ENCODE results near the gene BCKDK.

Gene BCKDK

DNA sequence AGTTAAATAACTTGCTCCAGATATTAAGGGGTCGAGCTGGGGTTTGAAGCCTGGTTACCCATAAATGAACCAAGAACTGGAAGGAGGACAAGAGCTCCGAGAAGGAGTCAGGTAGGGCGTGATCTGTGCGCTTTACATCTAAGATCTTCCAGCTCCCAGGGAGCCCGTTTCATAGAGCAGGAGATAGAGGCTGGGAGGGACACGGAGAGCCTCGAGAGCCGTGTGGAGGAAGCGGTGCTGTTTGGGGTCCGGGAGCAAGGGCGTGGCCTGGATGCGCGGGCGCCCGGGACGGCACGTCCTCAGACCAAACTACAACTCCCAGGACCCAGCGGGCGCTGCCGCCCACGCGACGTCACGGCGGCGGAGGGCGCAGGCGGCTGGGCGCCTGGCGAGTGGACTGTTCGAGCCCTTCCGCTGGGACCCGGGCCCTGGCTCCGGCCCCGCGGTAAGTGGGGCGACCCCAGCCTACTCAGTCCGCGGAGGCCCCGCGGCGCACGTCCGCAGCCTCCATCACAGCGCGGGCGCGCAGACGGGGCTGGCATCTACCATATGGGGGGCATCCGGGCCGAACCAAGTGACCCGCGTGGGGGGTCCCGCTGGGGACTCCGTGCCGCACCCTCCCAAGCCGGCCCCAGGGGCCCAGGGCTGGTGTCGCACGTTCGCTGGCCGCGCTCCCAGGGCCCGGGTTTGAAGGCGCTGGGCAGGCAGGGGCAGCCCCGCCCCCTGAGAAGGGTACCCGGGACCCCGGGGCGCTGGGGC is at the start of gene BCKDK:
BCKDK (plus strand) TSS at position 352 of the 759 bp plus-strand sequence. CDS start 838 bp downstream, outside the sequence.
- Histone ChIP-seq H3K9me3 (ENCODE audit: control insufficient read depth in 2 of 2, low read length in 2 of 2) (no peaks in the 10 kb centered on the region), H3K9ac (ENCODE audit: low read length in 2 of 2) (peak within 1 kb of the TSS; percentile 80 to 90), H3K4me3 (ENCODE audit: low read length in 2 of 2) (peak within 1 kb of the TSS; percentile 77 to 86), H3K4me1 (ENCODE audit: control insufficient read depth, insufficient read depth, low read length) (peaks cover 24% of the 10 kb centered on the region), H3K36me3 (ENCODE audit: control insufficient read depth in 2 of 2, insufficient read depth in 2 of 2, low read length in 2 of 2) (peaks cover 18 to 26% of the 10 kb centered on the region in 2 donors), H3K27ac (ENCODE audit: low read length) (peak within 1 kb of the TSS; percentile 55), H3K27me3 (ENCODE audit: control insufficient read depth in 1 of 2, insufficient read depth in 2 of 2, low read length in 2 of 2) (no peaks in the 10 kb centered on the region)

DNA sequence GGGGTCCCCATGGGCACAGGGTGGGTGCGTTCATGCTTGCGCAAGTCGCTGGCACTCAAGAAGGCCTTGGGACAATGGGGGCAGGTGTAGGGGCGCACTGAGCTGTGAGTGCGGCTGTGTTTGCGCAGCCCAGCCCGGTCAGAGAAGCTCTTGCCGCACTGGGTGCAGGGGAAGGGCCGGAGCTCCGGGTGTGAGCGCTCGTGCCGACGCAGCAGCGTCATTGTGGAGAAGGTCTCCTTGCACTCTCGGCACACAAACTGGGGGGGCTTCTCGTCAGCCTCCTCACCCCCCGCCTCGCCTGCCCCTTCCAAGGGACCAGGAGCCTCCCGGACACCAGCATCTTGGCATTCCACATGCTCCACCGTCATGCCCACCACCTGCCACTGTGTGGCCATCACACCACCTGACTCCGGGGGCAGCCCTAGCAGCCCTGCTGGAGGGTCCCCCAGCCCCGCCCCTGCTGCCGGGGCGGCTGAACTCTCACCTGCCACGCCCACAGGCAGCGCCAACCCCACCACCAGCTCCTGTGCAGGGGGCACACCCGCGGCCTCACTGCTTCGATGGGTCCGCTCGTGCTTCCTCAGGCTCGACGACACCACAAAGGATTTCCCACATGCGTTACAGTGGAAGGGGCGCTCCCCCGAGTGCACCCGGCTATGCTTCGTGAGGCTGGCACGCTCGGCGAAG is 46.9 kb upstream of the BCKDK start:
- Histone ChIP-seq H3K36me3 (ENCODE audit: control insufficient read depth in 2 of 2, insufficient read depth in 2 of 2, low read length in 2 of 2) (peaks cover 5 to 19% of the 10 kb centered on the region in 2 donors), H3K9me3 (ENCODE audit: control insufficient read depth in 2 of 2, low read length in 2 of 2) (no peaks in the 10 kb centered on the region), H3K9ac (ENCODE audit: low read length in 2 of 2) (no peak overlapping the region), H3K27ac (ENCODE audit: low read length) (no peak overlapping the region), H3K4me3 (ENCODE audit: low read length in 2 of 2) (no peak overlapping the region), H3K4me1 (ENCODE audit: control insufficient read depth, insufficient read depth, low read length) (peaks cover 8% of the 10 kb centered on the region), H3K27me3 (ENCODE audit: control insufficient read depth in 1 of 2, insufficient read depth in 2 of 2, low read length in 2 of 2) (no peaks in the 10 kb centered on the region)

DNA sequence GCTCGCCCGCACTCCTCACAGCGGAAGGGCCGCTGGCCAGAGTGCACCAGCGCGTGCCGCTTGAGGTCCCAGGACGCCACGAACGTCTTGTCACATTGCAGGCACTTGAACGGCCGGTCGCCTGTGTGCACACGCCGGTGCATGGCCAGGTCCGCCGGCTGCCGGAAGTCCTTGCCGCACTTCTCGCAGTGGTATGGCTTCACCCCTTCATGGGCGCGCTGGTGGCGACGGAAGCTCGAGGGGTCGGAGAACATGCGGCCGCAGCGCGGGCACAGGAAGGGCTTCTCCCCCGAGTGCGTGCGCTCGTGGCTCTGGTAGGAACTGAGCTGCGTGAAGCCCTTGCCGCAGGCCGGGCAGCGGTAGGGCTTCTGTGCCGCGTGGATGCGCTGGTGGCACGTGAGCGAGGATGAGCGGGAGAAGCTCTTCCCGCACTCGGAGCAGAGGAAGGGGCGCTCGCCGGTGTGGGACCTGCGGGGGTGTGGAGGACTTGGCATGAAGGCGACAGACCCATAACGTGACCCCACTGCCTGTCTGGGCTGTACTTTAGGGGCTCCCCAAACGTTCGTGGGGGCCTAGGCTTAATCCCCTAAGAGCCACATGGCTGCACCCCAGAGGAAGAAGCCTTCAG is 46.3 kb upstream of the BCKDK start:
- no peaks in the 10 kb centered on the region for H3K9me3 ChIP-seq (ENCODE audit: control insufficient read depth in 2 of 2, low read length in 2 of 2)
- peaks cover 5 to 21% of the 10 kb centered on the region in 2 donors for H3K36me3 ChIP-seq (ENCODE audit: control insufficient read depth in 2 of 2, insufficient read depth in 2 of 2, low read length in 2 of 2)
- H3K4me3 ChIP-seq (ENCODE audit: low read length in 2 of 2): no peak overlapping the region
- H3K27ac ChIP-seq (ENCODE audit: low read length): no peak overlapping the region
- H3K27me3 ChIP-seq (ENCODE audit: control insufficient read depth in 1 of 2, insufficient read depth in 2 of 2, low read length in 2 of 2): no peaks in the 10 kb centered on the region
- peaks cover 8% of the 10 kb centered on the region for H3K4me1 ChIP-seq (ENCODE audit: control insufficient read depth, insufficient read depth, low read length)
- H3K9ac ChIP-seq (ENCODE audit: low read length in 2 of 2): no peak overlapping the region

DNA sequence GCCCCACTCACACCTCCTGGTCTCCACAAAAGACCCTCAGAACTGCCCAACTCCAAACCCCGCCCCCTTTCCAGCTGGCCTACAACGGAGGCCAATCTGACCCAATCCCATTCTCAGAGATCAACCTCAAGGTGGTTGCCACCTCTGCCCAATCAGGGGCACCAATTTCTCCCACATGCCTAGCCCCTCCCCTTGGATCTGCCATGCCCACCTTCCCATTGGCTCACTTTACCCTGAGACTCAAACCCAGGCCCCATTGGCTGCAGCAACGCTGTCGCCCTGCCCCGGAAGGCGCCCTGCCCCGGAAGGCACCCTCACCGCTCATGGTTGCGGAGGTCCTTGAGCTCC is 44.7 kb upstream of the BCKDK start:
- H3K9me3 ChIP-seq (ENCODE audit: control insufficient read depth in 2 of 2, low read length in 2 of 2): no peaks in the 10 kb centered on the region
- H3K27ac ChIP-seq (ENCODE audit: low read length): no peak overlapping the region
- H3K36me3 ChIP-seq (ENCODE audit: control insufficient read depth in 2 of 2, insufficient read depth in 2 of 2, low read length in 2 of 2): peaks cover 5 to 18% of the 10 kb centered on the region in 2 donors
- H3K9ac ChIP-seq (ENCODE audit: low read length in 2 of 2): no peak overlapping the region
- H3K4me1 ChIP-seq (ENCODE audit: control insufficient read depth, insufficient read depth, low read length): peaks cover 8% of the 10 kb centered on the region
- no peaks in the 10 kb centered on the region for H3K27me3 ChIP-seq (ENCODE audit: control insufficient read depth in 1 of 2, insufficient read depth in 2 of 2, low read length in 2 of 2)
- no peak overlapping the region for H3K4me3 ChIP-seq (ENCODE audit: low read length in 2 of 2)

DNA sequence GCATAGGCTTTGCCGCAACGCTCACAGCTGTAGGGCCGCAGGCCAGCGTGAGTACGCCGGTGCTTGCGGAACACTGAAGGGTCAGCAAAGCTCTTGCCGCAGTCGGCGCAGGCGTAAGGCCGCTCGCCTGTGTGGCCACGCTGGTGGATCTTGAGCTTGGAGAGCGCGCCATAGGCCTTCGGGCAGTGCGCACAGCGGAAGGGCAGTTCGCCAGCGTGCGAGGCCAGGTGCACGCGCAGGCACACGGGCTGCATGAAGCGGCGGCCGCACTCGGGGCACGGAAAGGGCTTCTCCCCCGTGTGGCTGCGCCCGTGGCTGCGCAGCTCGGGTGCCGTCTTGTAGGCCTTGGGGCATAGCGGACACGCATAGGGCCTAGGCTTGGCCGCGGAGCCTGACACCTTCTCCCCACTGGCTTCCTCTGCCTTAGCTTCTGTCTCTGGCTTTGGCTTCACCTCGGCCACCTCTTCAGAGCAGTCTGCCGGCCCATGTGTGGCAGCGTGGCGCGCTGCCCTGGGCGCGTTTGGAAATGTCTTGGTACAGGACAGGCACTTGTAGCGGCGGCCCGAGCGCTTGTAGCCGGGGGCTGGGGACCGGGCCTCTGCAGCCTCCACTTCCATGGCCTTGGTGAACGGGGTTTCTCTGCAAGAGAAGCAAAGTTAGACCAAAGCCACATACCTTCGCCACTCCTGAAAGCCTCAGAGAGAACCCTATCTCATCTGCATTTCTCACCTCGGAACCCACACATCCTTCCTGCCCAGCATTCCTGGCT is 44.2 kb upstream of the BCKDK start:
- Histone ChIP-seq H3K4me1 (ENCODE audit: control insufficient read depth, insufficient read depth, low read length) (peaks cover 8% of the 10 kb centered on the region), H3K9me3 (ENCODE audit: control insufficient read depth in 2 of 2, low read length in 2 of 2) (no peaks in the 10 kb centered on the region), H3K4me3 (ENCODE audit: low read length in 2 of 2) (no peak overlapping the region), H3K9ac (ENCODE audit: low read length in 2 of 2) (no peak overlapping the region), H3K27me3 (ENCODE audit: control insufficient read depth in 1 of 2, insufficient read depth in 2 of 2, low read length in 2 of 2) (no peaks in the 10 kb centered on the region), H3K36me3 (ENCODE audit: control insufficient read depth in 2 of 2, insufficient read depth in 2 of 2, low read length in 2 of 2) (peaks cover 5 to 18% of the 10 kb centered on the region in 2 donors), H3K27ac (ENCODE audit: low read length) (peak overlapping the region; percentile 2)

DNA sequence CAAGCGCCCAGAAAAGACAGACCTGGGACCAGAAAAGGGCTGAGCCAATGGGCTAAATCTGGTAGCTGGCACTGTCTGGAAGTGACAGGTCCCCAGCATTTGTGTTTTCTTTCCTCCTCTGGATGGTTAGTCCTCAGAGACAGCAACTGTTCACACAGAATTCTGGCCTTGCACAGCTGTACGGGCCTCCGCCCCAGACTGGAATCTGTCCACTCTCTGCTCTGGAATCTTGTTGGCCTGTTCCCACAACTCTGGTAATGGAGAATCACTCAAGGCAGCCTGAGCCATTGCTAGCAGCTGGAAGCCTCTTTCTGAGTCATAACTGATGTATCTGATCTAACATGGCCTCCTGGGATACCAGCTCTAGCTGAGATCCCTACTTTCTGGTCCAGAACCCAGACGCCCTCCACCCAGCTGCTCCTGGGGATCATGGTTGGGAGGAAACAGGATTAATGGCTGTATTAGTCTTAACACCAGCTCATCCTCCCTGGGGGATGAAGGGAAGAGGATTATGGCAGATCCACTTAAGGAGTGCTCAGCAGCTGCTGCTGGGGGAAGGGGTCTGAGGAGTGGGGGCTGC is 43.2 kb upstream of the BCKDK start:
- Histone ChIP-seq H3K9ac (ENCODE audit: low read length in 2 of 2) (no peak overlapping the region), H3K36me3 (ENCODE audit: control insufficient read depth in 2 of 2, insufficient read depth in 2 of 2, low read length in 2 of 2) (peaks cover 5 to 18% of the 10 kb centered on the region in 2 donors), H3K4me1 (ENCODE audit: control insufficient read depth, insufficient read depth, low read length) (peaks cover 8% of the 10 kb centered on the region), H3K9me3 (ENCODE audit: control insufficient read depth in 2 of 2, low read length in 2 of 2) (no peaks in the 10 kb centered on the region), H3K27ac (ENCODE audit: low read length) (peak overlapping the region; percentile 2), H3K4me3 (ENCODE audit: low read length in 2 of 2) (peak overlapping the region in 1 of 2 donors; percentile 22), H3K27me3 (ENCODE audit: control insufficient read depth in 1 of 2, insufficient read depth in 2 of 2, low read length in 2 of 2) (no peaks in the 10 kb centered on the region)

DNA sequence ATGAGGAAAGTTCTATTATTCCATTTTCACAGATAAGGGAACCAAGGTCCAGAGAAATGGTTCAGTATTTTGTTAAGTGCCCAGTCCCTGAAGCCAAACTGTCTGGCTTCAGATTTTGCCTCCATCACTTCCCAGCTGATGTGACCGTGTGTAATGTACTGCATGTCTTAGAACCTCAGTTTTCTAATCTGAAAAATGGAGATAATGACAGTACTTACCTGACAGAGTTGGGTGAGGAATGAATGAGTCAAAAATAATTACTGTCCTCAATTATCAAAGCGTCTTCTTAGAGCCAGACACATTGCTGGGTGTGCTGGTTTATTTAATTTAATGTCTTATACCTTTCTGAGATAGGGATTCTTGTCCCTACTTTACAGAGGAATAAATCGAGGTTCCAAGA is 40.8 kb upstream of the BCKDK start:
- H3K27me3 ChIP-seq (ENCODE audit: control insufficient read depth in 1 of 2, insufficient read depth in 2 of 2, low read length in 2 of 2): no peaks in the 10 kb centered on the region
- H3K4me3 ChIP-seq (ENCODE audit: low read length in 2 of 2): no peak overlapping the region
- H3K9me3 ChIP-seq (ENCODE audit: control insufficient read depth in 2 of 2, low read length in 2 of 2): no peaks in the 10 kb centered on the region
- H3K36me3 ChIP-seq (ENCODE audit: control insufficient read depth in 2 of 2, insufficient read depth in 2 of 2, low read length in 2 of 2): peaks cover 0 to 7% of the 10 kb centered on the region in 2 donors
- no peak overlapping the region for H3K9ac ChIP-seq (ENCODE audit: low read length in 2 of 2)
- H3K4me1 ChIP-seq (ENCODE audit: control insufficient read depth, insufficient read depth, low read length): peaks cover 13% of the 10 kb centered on the region
- H3K27ac ChIP-seq (ENCODE audit: low read length): no peak overlapping the region

DNA sequence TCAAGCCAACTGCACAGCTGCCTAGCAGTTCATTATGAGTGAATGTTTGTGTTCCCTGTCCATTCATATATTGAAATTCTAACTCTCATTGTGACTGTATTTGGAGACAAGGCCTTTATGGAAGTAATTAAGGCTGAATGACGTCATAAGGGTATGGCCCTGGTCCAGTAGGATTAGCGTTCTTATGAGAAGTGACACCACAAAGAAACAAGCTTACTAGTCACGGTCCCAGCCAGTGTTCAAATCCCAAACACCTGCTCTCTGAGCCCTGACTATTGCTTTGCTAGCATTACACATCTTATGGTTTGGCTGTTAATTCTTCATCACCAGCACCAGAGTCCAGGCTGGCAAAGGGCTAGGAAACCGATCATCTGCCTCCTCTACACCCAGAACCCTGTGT is 36.3 kb upstream of the BCKDK start:
- H3K27me3 ChIP-seq (ENCODE audit: control insufficient read depth in 1 of 2, insufficient read depth in 2 of 2, low read length in 2 of 2): no peaks in the 10 kb centered on the region
- peak overlapping the region; percentile 98 to 100 for H3K4me3 ChIP-seq (ENCODE audit: low read length in 2 of 2)
- H3K36me3 ChIP-seq (ENCODE audit: control insufficient read depth in 2 of 2, insufficient read depth in 2 of 2, low read length in 2 of 2): peaks cover 6 to 8% of the 10 kb centered on the region in 2 donors
- H3K9ac ChIP-seq (ENCODE audit: low read length in 2 of 2): peak overlapping the region; percentile 87 to 93
- H3K27ac ChIP-seq (ENCODE audit: low read length): peak overlapping the region; percentile 89
- H3K4me1 ChIP-seq (ENCODE audit: control insufficient read depth, insufficient read depth, low read length): peaks cover 25% of the 10 kb centered on the region
- H3K9me3 ChIP-seq (ENCODE audit: control insufficient read depth in 2 of 2, low read length in 2 of 2): no peaks in the 10 kb centered on the region

DNA sequence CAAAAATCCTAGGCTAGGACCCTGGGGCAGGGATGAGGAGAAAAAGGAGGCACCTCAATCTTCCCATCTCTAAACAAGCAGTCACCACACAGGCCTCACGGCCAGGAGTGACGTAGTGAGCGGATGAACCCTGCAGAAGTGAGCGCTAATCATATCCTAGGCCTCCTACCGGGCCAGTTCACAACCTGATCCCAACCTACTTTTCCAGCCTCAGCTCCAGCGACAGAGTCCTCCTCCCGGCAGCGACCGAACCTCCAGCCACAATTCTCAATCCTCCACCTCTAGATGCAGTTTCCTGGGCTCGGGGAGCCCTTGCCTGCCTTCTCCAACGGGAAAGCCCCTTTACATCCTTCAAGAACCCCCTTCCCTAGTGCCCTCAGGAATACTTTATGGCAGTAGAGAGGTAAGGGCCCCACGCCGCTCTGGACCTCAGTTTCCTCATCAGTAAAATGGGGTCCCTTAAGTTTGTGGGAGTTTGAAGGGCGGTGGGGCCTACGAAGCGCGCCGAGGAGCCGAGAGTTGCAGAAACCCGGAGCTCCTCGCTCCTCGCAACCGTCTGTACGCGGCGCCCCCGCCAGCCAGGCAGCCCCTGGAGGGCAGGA is 35.5 kb upstream of the BCKDK start:
- H3K9me3 ChIP-seq (ENCODE audit: control insufficient read depth in 2 of 2, low read length in 2 of 2): no peaks in the 10 kb centered on the region
- no peaks in the 10 kb centered on the region for H3K27me3 ChIP-seq (ENCODE audit: control insufficient read depth in 1 of 2, insufficient read depth in 2 of 2, low read length in 2 of 2)
- H3K4me3 ChIP-seq (ENCODE audit: low read length in 2 of 2): peak overlapping the region; percentile 98 to 100
- H3K36me3 ChIP-seq (ENCODE audit: control insufficient read depth in 2 of 2, insufficient read depth in 2 of 2, low read length in 2 of 2): peaks cover 14 to 15% of the 10 kb centered on the region in 2 donors
- peaks cover 25% of the 10 kb centered on the region for H3K4me1 ChIP-seq (ENCODE audit: control insufficient read depth, insufficient read depth, low read length)
- H3K9ac ChIP-seq (ENCODE audit: low read length in 2 of 2): peak overlapping the region; percentile 87 to 93
- peak overlapping the region; percentile 89 for H3K27ac ChIP-seq (ENCODE audit: low read length)
